GM21528 (cell line): ENCODE measurements around the gene RFC3.
A peak's percentile ranks its signal among the peaks of the same experiment; 100 is the strongest.
"Not testable (repeated sequence)": the region's sequence is repeated elsewhere in the genome, so short reads cannot be mapped to it uniquely, and the experiment has no call there.

Experiments
- ATAC-seq: cut with Tn5 transposase; IDR thresholded peaks from one replicate; pipeline ENCODE4 v1.9.1; 2021; ENCODE audit warnings: mild to moderate bottlenecking, moderate library complexity; ENCODE audit not compliant: unreplicated experiment, low FRiP score

The RFC3 gene

DNA sequence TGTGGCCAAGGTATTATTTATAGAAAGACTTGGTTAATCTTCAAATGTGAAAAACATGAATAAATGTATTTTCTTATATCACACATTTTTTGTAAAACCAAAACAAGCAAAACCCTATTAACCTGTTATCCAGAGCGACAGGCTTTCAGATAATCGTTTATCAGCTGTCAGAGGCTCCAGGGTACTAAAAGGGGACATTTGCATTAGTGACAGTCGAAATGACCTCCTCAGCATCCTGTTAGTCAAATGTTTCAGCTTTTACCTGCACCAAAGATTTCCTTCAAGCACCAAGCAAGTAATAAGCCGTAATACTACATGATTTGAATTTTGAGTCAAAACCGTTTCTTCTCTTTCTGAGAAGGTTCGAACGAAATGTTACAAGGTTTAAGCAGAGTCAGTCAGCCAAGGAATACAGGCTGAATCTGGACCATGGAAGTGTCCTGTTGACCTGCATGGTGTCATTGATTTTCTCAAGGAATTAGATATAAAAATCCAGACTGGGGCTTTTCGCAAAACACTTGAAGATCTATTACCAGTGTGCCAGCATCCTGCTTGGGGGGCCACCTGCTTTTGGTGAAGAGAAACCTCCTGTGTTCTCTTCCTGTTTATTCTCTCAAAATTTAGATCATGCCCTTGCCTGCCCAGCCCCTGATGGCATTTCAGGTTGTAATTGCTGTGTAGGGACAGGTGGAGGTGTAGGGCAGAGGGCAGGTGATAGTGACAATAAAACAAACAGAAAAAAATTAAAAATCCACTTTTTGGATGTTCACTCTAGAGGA, 11.3 kb upstream of the RFC3 start:
- no peak for ATAC-seq

- ATAC-seq, result not testable (repeated sequence)
Measured at GRCh38 chr13:33812829-33813228, 5.1 kb upstream of the RFC3 start.

DNA sequence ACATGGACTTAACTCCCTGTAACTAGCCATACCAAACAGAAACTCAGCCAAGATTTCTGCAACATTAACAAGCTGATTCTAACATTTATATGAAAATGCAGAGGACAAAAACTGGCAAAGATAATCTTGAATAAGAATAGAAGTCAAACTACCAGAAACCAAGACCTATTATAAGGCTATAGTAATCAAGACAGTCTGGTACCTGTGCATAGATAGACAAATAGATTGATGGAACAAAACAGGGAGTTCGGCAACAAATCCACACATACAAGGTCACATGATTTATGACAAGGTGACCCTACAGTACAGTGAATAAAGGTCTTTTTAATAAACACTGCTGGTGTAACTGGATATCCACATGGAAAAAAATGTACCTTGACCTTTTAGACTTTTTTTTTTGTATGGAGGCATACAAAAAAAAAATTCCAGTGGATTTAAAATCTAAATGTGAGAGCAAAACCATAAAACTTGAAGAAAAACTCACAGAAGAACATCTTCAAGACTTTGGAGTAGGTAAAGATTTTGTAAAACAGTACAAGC, 2.9 kb upstream of the RFC3 start:
- no peak for ATAC-seq

GRCh38 chr13:33816912-33817311, 1.0 kb upstream of the RFC3 start:
- no peak for ATAC-seq

DNA sequence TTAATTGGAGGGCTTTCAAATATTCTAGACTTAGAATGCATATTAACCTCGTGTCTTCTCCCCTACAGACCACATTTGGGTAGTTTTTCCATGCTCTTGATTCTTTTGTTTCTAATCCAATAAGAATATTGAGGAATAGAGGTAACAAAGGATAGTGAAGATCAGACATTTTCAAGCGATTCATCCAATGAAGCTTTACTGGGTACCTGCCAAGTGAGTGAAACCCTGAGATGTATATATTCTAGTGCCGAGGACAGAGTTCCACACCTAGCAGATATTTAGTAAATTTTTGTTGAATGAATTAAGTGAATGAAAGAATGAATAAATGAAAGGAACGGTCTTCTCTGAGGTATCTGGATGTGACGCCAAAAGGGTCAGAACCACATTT, 442 bp upstream of the RFC3 start:
- ATAC-seq, result peak; percentile 6

DNA sequence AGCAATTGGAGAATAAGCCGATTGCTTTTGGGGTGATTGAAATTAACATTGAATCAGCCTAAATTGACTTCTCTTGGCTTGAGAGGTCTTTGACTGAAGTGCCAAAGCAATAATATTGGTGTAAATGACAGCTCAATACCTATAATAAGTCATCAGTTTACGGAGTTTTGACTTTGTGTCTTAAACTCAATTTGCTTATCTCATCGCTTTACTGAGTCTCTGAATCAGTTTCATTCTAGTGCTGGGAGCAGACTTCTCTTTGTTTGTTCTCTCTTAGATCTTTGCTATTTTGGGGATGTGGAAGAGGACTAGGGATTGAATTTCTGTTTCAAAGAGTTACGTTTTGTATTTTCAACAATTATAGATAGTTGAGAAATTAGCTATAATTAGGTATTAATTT, 7.1 kb downstream of the RFC3 start:
- no peak for ATAC-seq

GRCh38 chr13:33827139-33827538, 9.2 kb downstream of the RFC3 start:
- no peak for ATAC-seq

GRCh38 chr13:33828431-33829129, 10.6 kb downstream of the RFC3 start:
- no peak for ATAC-seq

- ATAC-seq, result no peak
Measured at GRCh38 chr13:33832872-33833271, 14.9 kb downstream of the RFC3 start.

GRCh38 chr13:33838647-33839046, 20.7 kb downstream of the RFC3 start:
- no peak for ATAC-seq

DNA sequence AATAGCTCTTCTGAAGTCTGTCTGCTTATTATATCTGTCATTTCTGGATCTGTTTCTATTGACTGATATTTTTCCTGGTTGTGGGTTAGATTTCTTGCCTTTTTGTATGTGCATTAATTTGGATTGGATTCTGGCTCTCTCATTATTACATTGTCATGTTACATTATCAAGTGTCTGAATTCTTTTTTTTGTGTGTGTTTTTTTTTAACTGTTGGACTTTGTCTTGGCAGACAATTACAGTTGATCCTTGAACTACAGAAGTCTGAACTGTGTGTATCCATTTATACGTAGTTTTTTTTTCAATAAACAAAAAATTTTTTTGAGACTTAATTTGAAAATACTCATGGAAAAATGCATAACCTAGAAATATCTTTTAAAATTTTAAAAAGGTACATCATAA, 22.5 kb downstream of the RFC3 start:
- no peak for ATAC-seq

DNA sequence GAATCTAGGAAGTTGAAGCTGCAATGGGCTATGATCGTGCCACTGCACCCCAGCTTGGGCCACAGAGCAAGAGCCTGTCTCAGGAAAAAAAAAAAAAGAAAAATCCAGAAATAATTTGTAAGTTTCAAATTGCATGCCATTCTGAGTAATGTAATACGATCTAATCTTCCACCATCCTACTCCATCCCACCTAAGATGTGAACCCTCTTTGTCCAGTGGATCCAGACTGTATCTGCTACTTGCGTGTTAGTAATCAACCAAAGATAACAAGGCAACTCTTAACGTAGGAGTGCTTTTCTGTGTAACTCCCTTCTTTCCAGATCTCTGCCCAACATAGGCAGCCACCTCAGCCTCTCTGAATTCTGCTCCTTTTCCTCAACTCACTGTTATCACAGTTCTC, 24.3 kb downstream of the RFC3 start:
- no peak for ATAC-seq

GRCh38 chr13:33842986-33843385, 25.0 kb downstream of the RFC3 start:
- no peak for ATAC-seq

GRCh38 chr13:33845572-33846302, 27.8 kb downstream of the RFC3 start:
- ATAC-seq, result no peak

- no peak for ATAC-seq
Measured at GRCh38 chr13:33846303-33847062, 28.5 kb downstream of the RFC3 start.

DNA sequence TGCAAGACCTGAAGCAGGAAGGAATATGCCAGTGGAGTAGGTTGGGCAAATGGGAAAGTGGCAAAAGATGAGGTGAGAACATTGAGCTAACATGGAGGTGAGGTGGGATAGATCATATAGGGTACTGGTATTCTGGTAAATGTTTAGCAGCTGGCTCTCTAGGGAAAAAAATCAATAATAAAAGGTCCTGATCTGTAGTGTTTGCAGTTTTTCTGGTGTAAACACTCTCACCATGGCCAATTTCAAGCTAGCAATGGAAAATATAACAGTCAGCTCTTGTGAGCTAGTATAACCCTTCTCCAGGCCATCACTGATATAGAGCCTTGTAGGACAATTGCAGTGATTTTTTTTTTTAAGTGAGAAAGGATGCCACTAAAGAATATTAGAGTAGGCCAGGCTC, 31.3 kb downstream of the RFC3 start:
- no peak for ATAC-seq

GRCh38 chr13:33855371-33855895, 37.5 kb downstream of the RFC3 start:
- ATAC-seq, result no peak

DNA sequence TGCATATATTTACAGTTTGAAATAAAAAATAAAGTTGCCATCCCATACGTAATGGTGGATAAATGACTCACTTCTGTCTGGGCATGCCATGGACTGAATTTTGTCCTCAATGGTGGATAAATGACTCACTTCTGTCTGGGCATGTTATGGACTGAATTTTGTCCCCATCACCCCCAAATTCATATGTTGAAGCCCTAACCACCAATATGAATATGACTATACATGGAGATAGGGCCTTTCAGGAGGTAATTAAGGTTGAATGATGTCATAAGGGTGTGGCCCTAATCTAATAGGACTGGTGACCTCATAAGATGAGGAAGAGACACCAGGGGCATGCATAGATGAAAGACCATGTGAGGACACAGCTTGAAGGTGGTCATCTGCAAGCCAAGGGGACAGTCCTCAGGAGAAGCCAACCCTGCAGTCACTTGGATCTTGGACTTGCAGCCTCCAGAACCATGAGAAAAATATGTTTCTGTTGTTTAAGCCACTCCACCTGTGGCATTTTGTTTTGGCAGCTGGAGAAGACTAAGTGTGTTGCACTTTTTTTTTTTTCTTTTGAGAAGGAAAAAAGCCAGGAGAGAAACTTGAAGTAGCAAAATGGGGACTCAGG, 41.8 kb downstream of the RFC3 start:
- ATAC-seq, result no peak

- ATAC-seq, result no peak
Measured at GRCh38 chr13:33860526-33860925, 42.6 kb downstream of the RFC3 start.

GRCh38 chr13:33862016-33862415, 44.1 kb downstream of the RFC3 start:
- ATAC-seq, result no peak
